BJ (cell line): ENCODE data around the gene HDGFL3. TPM values are rescaled to one million over a fixed set of nuclear protein-coding genes. Genes with fewer than 3 reads are reported as not detected.

Experiments used
- CTCF ChIA-PET: fragments of 350-600 bp; formaldehyde crosslinking; extraction: SDS; loops from one replicate; lab custom pipeline; 2021; ENCODE audit warnings: antibody characterized with exemption, inconsistent platforms; lab: Yijun Ruan, JAX
- POLR2A ChIA-PET: fragments of 300-600 bp; sonication (Branson Sonifier 250); formaldehyde crosslinking; extraction: SDS; loops from one replicate; lab custom pipeline; 2021; ENCODE audit warnings: antibody characterized with exemption; lab: Charles Lee
- DNase-seq: peaks from one replicate; pipeline ENCODE4 v3.0.0-alpha.2; 2011; ENCODE audit warnings: low read depth
- H3K27me3 ChIP-seq: 2 replicates; pipeline ENCODE4 v1.6.0; 2011; ENCODE audit warnings: low read length; ENCODE audit not compliant: control insufficient read depth, insufficient read depth
- H3K36me3 ChIP-seq: 2 replicates; pipeline ENCODE4 v1.5.1; 2011; ENCODE audit warnings: low read length; ENCODE audit not compliant: control insufficient read depth, insufficient read depth
- H3K4me3 ChIP-seq: 2 replicates; pipeline ENCODE4 v1.5.1; 2011; ENCODE audit warnings: low read depth, mild to moderate bottlenecking, control low read depth, low read length
- polyA minus RNA-seq: library from RNA; depleted of rRNA, polyadenylated mRNA; stranded (reverse); fragments of >200 nt; gene quantifications from 2 replicates; pipeline ENCODE4 v1.2.3, GENCODE V29; 2011; rRNA and poly(A)+ RNA removed
- polyA plus RNA-seq: library from polyadenylated mRNA; depleted of rRNA; stranded (reverse); fragments of >200 nt; gene quantifications from 2 replicates; pipeline ENCODE4 v1.2.3, GENCODE V29; 2011; rRNA removed
- TF ChIP-seq, protein P1 (sequence below): IDR thresholded peaks from 2 replicates; pipeline ENCODE4 v1.5.1; 2011; ENCODE audit warnings: low read depth, mild to moderate bottlenecking, control low read depth, inconsistent platforms, low read length, moderate library complexity; ENCODE audit not compliant: insufficient read depth

Gene HDGFL3
- polyA plus RNA-seq (5.7 and 24.5 TPM in 2 replicates), polyA minus RNA-seq (3.3 and 5.0 TPM in 2 replicates)

DNA sequence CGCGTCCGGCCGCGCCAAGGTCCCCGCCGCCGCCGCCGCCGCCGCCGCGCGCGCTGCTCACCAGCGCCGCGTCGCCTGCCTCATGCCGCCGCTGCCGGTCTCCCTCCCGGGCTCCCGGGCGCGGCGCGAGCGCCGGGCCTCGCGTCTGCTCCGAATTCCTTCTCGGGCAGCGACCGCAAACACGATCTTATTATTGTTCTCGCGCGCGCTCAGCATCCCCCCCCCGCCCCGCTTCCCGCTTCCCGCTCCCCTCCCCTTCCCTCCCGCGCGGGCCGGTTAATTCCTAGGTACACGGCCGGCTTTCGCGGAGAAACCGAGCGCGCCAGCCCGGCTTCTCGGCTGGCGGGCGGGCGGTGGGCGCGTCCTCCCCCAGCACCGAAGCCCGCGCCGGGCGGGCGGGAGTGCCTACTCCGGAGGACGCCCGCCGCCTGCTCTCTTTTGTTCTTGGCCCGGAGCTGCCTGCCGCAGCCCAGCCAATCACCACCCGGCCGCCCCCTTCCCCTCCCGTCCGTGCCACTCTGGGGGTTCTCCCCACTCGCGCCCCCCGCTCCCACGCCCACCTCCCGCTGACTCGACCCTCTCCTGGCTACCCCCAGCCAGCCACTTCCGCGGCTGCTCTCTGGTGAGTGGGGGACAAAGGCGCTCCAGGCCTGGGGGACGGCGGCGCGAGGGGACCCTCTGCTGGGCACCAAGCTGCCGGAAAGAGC lies at the start of gene HDGFL3:
HDGFL3 (minus strand) TSS at position 164 of the 707 bp plus-strand sequence. CDS start 409 bp downstream, outside the sequence.
- peak within 1 kb of the TSS; percentile 88 for H3K4me3 ChIP-seq
- TF ChIP-seq, protein P1, sequence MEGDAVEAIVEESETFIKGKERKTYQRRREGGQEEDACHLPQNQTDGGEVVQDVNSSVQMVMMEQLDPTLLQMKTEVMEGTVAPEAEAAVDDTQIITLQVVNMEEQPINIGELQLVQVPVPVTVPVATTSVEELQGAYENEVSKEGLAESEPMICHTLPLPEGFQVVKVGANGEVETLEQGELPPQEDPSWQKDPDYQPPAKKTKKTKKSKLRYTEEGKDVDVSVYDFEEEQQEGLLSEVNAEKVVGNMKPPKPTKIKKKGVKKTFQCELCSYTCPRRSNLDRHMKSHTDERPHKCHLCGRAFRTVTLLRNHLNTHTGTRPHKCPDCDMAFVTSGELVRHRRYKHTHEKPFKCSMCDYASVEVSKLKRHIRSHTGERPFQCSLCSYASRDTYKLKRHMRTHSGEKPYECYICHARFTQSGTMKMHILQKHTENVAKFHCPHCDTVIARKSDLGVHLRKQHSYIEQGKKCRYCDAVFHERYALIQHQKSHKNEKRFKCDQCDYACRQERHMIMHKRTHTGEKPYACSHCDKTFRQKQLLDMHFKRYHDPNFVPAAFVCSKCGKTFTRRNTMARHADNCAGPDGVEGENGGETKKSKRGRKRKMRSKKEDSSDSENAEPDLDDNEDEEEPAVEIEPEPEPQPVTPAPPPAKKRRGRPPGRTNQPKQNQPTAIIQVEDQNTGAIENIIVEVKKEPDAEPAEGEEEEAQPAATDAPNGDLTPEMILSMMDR, result no peak
- POLR2A ChIA-PET, result no interaction called here
- DNase-seq, result no peak
- no peaks in the 10 kb centered on the region for H3K36me3 ChIP-seq
- CTCF ChIA-PET, result interaction anchor here (1.5 to 1.9 kb wide), 3 partner anchors 12 to 196 kb away, joined by 3 to 9 read pairs (median 4); partner anchors contain the start of gene C15orf40
- peaks cover 4% of the 10 kb centered on the region; the same call in 1 of the 2 replicates for H3K27me3 ChIP-seq

DNA sequence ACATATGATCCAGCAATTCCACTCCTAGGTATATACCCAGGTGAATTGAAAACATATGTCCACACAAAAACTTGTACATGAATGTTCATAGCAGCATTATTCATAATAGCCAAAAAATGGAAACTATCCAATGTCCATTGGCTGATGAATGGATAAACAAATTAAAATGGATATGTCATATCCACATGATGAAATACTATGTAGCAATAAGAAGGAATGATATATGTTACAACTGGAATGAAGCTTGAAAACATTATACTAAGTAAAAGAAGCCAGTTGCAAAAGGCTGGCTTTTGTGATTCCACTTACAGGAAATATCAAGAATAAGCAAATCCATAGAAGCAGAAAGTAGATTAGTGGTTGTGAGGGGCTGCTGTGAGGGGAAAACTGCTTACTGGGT lies 43.2 kb upstream of the HDGFL3 start:
- POLR2A ChIA-PET, result no interaction called here
- CTCF ChIA-PET, result interaction anchor here (5.8 to 9.6 kb wide), 2 partner anchors 186 to 309 kb away, joined by 88 to 145 read pairs; no protein-coding TSS in a partner anchor
- H3K36me3 ChIP-seq, result no peaks in the 10 kb centered on the region
- peaks cover 4% of the 10 kb centered on the region; the same call in 1 of the 2 replicates for H3K27me3 ChIP-seq
- no peak overlapping the region for H3K4me3 ChIP-seq
- TF ChIP-seq, protein P1, result no peak
- DNase-seq, result no peak

DNA sequence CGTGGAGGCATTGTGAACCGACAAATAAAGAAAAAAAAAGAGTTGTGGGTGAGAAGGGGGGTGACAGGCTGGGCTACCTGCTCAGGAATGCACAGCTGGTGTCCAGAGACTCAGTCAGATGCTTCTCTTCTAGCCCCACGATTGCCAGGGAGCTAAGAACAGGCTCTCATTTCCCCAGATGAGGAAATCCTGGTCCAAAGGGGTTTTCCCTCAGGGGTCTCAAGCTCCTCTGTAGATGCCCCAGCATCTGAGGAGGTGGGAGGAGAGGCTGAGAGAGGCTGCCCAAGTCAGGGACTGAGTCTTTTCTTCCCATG lies 41.4 kb upstream of the HDGFL3 start:
- Histone ChIP-seq H3K4me3 (no peak overlapping the region), H3K27me3 (peaks cover 4% of the 10 kb centered on the region; the same call in 1 of the 2 replicates), H3K36me3 (no peaks in the 10 kb centered on the region)
- TF ChIP-seq, protein P1, result no peak
- ChIA-PET CTCF (interaction anchor here (0.7 to 9.6 kb wide), 29 partner anchors 12 to 323 kb away, joined by 3 to 145 read pairs (median 6); partner anchors contain the start of gene SH3GL3), POLR2A (no interaction called here)
- no peak for DNase-seq

DNA sequence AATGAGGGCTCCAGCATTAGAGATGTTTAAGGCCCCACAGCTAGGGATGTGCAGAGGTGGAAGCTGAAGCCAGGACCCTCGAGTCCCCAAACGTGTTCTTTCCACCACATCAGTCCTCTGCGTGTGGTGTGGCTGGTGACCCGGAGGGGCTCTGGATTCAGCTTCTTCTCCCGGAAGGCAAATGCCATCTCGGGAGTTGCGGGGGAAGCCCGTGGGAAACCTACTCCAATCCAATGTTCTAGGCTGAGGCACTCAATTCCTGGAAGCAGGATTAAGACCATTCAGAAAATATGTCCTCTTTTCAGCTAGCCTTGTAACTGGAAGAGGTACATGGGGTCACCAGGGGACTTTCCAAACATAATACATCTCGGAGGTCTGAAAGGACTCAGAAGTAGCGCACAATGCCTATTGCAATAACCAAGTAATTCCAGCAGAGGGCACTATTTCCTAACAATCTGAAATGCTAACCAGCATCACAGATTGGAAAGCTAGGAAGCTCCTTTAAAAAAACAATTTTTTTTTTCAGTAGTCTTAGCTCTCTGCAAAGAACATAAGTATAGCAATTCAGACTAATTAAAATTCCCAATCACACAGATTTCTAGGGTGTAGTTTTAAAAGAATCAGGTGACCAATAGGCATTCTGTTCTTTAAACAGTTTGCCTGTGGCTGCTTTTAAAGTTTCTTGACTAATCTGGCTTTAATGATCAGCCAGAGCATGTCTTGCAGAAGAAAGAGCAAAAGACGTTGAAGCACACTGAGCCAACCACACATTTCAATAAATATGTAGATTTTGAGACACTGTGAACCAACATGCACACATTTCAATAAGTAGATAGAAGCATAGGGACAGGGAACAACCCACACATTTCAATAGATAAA lies 40.8 kb upstream of the HDGFL3 start:
- H3K36me3 ChIP-seq, result no peaks in the 10 kb centered on the region
- peaks cover 4% of the 10 kb centered on the region; the same call in 1 of the 2 replicates for H3K27me3 ChIP-seq
- TF ChIP-seq, protein P1, result peak; percentile 79
- DNase-seq, result peak; percentile 8
- POLR2A ChIA-PET, result no interaction called here
- H3K4me3 ChIP-seq, result no peak overlapping the region
- CTCF ChIA-PET, result interaction anchor here (0.6 to 9.6 kb wide), 35 partner anchors 9 to 323 kb away, joined by 3 to 145 read pairs (median 5); partner anchors contain the start of gene SH3GL3
